BLaER1 treated with 17β-estradiol and CSF1 and Interleukin-3, amounts not matched to agents 10 nM and 100 nM (cell line): ENCODE results near the gene GYS1.

Source experiments
- H3K27ac ChIP-seq, 11 experiments: shearing (Covaris generic); formaldehyde crosslinking; 2 replicates each; pipeline ENCODE4 v1.8.1; 2022
- H3K27me3 ChIP-seq, 11 experiments: shearing (Covaris generic); formaldehyde crosslinking; 2 replicates each; pipeline ENCODE4 v1.8.1; 2022
- H3K36me3 ChIP-seq, 11 experiments: shearing (Covaris generic); formaldehyde crosslinking; 2 replicates each; pipeline ENCODE4 v1.8.1; 2022
- H3K4me1 ChIP-seq, 10 experiments: shearing (Covaris generic); formaldehyde crosslinking; 2 replicates each; pipeline ENCODE4 v1.8.1; 2022
- H3K4me2 ChIP-seq, 11 experiments: shearing (Covaris generic); formaldehyde crosslinking; 2 replicates each; pipeline ENCODE4 v1.8.1; 2022
- H3K4me3 ChIP-seq, 10 experiments: shearing (Covaris generic); formaldehyde crosslinking; 2 replicates each; pipeline ENCODE4 v1.8.1; 2022
- H3K9ac ChIP-seq, 11 experiments: shearing (Covaris generic); formaldehyde crosslinking; 2 replicates each; pipeline ENCODE4 v1.8.1; 2022
- H3K9me3 ChIP-seq, 11 experiments: shearing (Covaris generic); formaldehyde crosslinking; replicated peaks in 1 of 11; 2 replicates each; pipeline ENCODE4 v1.8.1; 2022
- H4K20me1 ChIP-seq, 11 experiments: shearing (Covaris generic); formaldehyde crosslinking; 2 replicates each; pipeline ENCODE4 v1.8.1; 2022
- Cebpa-rat ChIP-seq, 11 experiments: shearing (Covaris generic); IDR thresholded peaks; 2 replicates each; pipeline ENCODE4 v1.8.1; 2022

Gene GYS1

DNA sequence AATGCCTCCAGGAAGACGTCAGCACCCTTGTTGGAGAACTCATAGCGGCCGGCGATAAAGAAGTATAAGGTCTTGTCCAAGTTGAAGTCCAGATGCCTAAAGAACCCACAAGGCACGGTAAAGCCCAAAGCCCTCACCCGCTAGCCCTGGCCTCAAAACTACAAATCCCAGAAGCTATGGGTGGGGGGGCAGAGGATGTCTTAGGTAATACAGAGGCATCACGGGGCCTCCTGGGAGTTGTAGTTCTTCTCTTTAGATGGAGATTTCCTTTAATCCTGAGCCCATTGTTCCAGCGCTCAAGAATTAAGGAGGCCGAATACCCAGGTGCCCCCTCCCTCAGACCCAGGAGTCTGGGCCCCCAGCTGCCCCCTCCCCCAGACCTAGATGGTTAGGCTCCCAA lies 10.8 kb downstream of the GYS1 start:
- H3K4me2 ChIP-seq, result no peak overlapping the region
- no peaks in the 10 kb centered on the region for H3K27me3 ChIP-seq
- no peak for TF ChIP-seq Cebpa-rat (IDR thresholded peaks at IDR 0.05)
- H3K4me3 ChIP-seq, result no peak overlapping the region
- H4K20me1 ChIP-seq, result peaks cover 0 to 55% (median 14%) of the 10 kb centered on the region in 11 experiments; a peak in 11 of 22 replicates
- H3K4me1 ChIP-seq, result peaks cover 30 to 43% (median 34%) of the 10 kb centered on the region in 10 experiments
- peak overlapping the region in 1 of 11 experiments; percentile 7; a peak in 1 of 22 replicates for H3K27ac ChIP-seq
- H3K36me3 ChIP-seq, result peaks cover 75 to 99% (median 90%) of the 10 kb centered on the region in 11 experiments
- H3K9ac ChIP-seq, result no peak overlapping the region
- H3K9me3 ChIP-seq, result no peaks in the 10 kb centered on the region

GRCh38 chr19:48977061-48977460 lies 16.0 kb downstream of the GYS1 start:
- Histone ChIP-seq H3K36me3 (peaks cover 54 to 98% (median 81%) of the 10 kb centered on the region in 11 experiments), H3K4me1 (peaks cover 35 to 56% (median 50%) of the 10 kb centered on the region in 10 experiments), H3K27me3 (no peaks in the 10 kb centered on the region), H3K9ac (peak overlapping the region in 2 of 11 experiments; percentile 20 to 25; a peak in 2 of 22 replicates), H3K9me3 (no peaks in the 10 kb centered on the region), H4K20me1 (peaks cover 0 to 43% (median 0%) of the 10 kb centered on the region in 11 experiments; a peak in 6 of 22 replicates), H3K4me2 (peak overlapping the region in 10 of 11 experiments; percentile 5 to 51 (median 26); a peak in 10 of 22 replicates), H3K4me3 (no peak overlapping the region), H3K27ac (peak overlapping the region in 3 of 11 experiments; percentile 26 to 73 (median 40); a peak in 5 of 22 replicates)
- no peak for TF ChIP-seq Cebpa-rat (IDR thresholded peaks at IDR 0.05)

DNA sequence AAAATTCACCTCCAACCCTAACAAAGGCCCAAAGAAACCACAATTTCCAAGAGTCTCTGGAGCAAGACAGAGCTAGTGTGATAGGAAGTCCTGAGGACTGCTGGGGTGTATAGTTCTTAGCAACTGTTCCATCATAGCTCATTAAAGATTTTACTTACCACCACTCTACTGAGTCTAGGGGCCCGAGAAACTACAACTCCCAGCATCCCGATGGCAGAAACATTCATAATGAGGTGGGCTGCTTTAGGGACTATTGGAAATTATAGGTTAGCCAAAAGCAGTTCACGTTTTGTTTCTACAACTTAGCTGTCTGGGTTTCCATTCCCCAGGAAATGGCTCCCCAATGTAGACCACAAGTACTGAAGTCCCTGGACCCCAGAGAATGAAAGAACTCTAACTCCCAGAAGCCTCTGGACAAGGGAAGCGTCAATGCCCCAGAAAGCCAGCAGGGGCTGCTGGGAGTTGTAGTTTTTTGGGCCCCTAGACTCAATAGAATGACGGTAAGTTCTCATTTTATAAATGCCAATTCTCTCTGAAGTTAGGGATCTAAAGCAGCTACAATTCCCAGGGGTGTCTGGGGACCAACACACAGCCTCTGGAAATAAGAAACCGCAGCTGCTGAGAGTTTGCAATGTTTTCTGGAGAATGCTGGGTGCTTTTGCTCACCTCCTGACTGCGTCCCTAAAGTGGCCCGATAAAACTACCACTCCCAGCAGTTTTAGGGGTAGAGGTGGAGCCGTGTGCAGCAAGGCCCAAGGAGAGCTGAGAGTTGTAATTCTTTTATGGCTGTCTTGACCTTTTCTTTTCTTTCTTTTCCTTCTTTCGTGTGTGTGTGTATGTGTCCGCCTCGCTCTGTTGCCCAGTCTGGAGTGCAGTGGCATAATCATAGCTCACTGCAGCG lies 16.9 kb downstream of the GYS1 start:
- Histone ChIP-seq H3K27me3 (no peaks in the 10 kb centered on the region), H3K27ac (peak overlapping the region in 3 of 11 experiments; percentile 26 to 73 (median 38); a peak in 5 of 22 replicates), H4K20me1 (peaks cover 0 to 42% (median 4%) of the 10 kb centered on the region in 11 experiments; a peak in 7 of 22 replicates), H3K4me1 (peaks cover 35 to 55% (median 50%) of the 10 kb centered on the region in 10 experiments), H3K36me3 (peaks cover 46 to 98% (median 80%) of the 10 kb centered on the region in 11 experiments), H3K4me2 (peak overlapping the region in 8 of 11 experiments; percentile 5 to 51 (median 26); a peak in 12 of 22 replicates), H3K4me3 (no peak overlapping the region), H3K9ac (no peak overlapping the region), H3K9me3 (no peaks in the 10 kb centered on the region)
- TF ChIP-seq Cebpa-rat (IDR thresholded peaks at IDR 0.05), result no peak

- Histone ChIP-seq H3K4me3 (0 out of 20 replicates have a peak overlapping the region, but pooled peaks of 1 of the 10 experiments have one; percentile 1), H3K4me1 (peaks cover 37 to 51% (median 46%) of the 10 kb centered on the region in 10 experiments), H3K4me2 (peak overlapping the region; percentile 35 to 93 (median 61)), H3K36me3 (peaks cover 71 to 94% (median 88%) of the 10 kb centered on the region in 11 experiments), H3K9me3 (no peaks in the 10 kb centered on the region), H3K27me3 (no peaks in the 10 kb centered on the region), H4K20me1 (peaks cover 15 to 66% (median 37%) of the 10 kb centered on the region in 11 experiments; a peak in 21 of 22 replicates), H3K27ac (peak overlapping the region in 7 of 11 experiments; percentile 8 to 47 (median 29); a peak in 6 of 22 replicates), H3K9ac (peak overlapping the region in 6 of 11 experiments; percentile 7 to 56 (median 34); a peak in 6 of 22 replicates)
- no peak for TF ChIP-seq Cebpa-rat (IDR thresholded peaks at IDR 0.05)
These were observed 22.1 kb downstream of the GYS1 start for GRCh38 chr19:48970923-48971395.

GRCh38 chr19:48970139-48970766 lies 22.9 kb downstream of the GYS1 start:
- Histone ChIP-seq H3K4me3 (0 out of 20 replicates have a peak overlapping the region, but pooled peaks of 1 of the 10 experiments have one; percentile 1), H3K4me2 (peak overlapping the region; percentile 35 to 93 (median 61)), H3K27ac (peak overlapping the region in 8 of 11 experiments; percentile 8 to 47 (median 31); a peak in 9 of 22 replicates), H3K27me3 (no peaks in the 10 kb centered on the region), H3K9me3 (no peaks in the 10 kb centered on the region), H4K20me1 (peaks cover 22 to 73% (median 44%) of the 10 kb centered on the region in 11 experiments; a peak in 21 of 22 replicates), H3K36me3 (peaks cover 72 to 92% (median 88%) of the 10 kb centered on the region in 11 experiments), H3K4me1 (peaks cover 34 to 50% (median 42%) of the 10 kb centered on the region in 10 experiments), H3K9ac (peak overlapping the region in 5 of 11 experiments; percentile 11 to 56 (median 40); a peak in 7 of 22 replicates)
- TF ChIP-seq Cebpa-rat (IDR thresholded peaks at IDR 0.05), result no peak

- H3K4me2 ChIP-seq, result peak overlapping the region; percentile 35 to 98 (median 62)
- peaks cover 23 to 74% (median 45%) of the 10 kb centered on the region in 11 experiments; a peak in 21 of 22 replicates for H4K20me1 ChIP-seq
- H3K36me3 ChIP-seq, result peaks cover 66 to 84% (median 81%) of the 10 kb centered on the region in 11 experiments
- TF ChIP-seq Cebpa-rat (IDR thresholded peaks at IDR 0.05), result no peak
- H3K4me3 ChIP-seq, result no peak overlapping the region
- H3K27me3 ChIP-seq, result no peaks in the 10 kb centered on the region
- H3K9ac ChIP-seq, result 0 out of 22 replicates have a peak overlapping the region, but pooled peaks of 4 of the 11 experiments have one; percentile 11 to 63 (median 48)
- H3K4me1 ChIP-seq, result peaks cover 37 to 53% (median 45%) of the 10 kb centered on the region in 10 experiments
- peak overlapping the region in 7 of 11 experiments; percentile 8 to 97 (median 85); a peak in 8 of 22 replicates for H3K27ac ChIP-seq
- no peaks in the 10 kb centered on the region for H3K9me3 ChIP-seq
These were observed 23.6 kb downstream of the GYS1 start for GRCh38 chr19:48969276-48970138.

DNA sequence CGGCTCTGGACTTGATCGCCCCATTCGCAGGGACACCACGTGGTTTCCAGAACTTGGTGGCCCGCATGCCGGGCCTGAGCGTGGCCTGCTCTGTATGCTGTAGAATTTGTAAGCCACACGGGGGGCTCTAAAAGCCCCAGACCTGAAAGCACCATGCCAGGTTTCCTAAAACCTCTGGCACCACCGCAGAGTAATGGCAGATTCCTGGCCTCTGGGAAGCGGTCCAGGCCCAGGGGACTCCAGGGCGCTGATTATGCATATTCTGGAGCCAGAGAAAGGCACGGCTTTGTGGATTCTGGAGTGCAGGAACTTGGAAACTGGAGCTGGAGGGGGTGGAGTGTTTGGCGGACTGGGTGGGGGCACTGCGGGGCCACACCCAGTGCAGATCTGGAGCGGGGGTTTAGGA lies 24.3 kb downstream of the GYS1 start:
- TF ChIP-seq Cebpa-rat (IDR thresholded peaks at IDR 0.05), result no peak
- Histone ChIP-seq H3K4me2 (peak overlapping the region in 6 of 11 experiments; percentile 80 to 98 (median 92); a peak in 11 of 22 replicates), H3K4me1 (peaks cover 44 to 60% (median 52%) of the 10 kb centered on the region in 10 experiments), H3K27ac (peak overlapping the region in 9 of 11 experiments; percentile 76 to 97 (median 94); a peak in 14 of 22 replicates), H3K4me3 (no peak overlapping the region), H4K20me1 (peaks cover 23 to 74% (median 45%) of the 10 kb centered on the region in 11 experiments; a peak in 21 of 22 replicates), H3K27me3 (no peaks in the 10 kb centered on the region), H3K36me3 (peaks cover 59 to 77% (median 74%) of the 10 kb centered on the region in 11 experiments), H3K9me3 (no peaks in the 10 kb centered on the region), H3K9ac (peak overlapping the region in 8 of 11 experiments; percentile 63 to 99 (median 96); a peak in 12 of 22 replicates)
